ENCODE results near the gene MST1R. TPM values are rescaled to one million over a fixed set of nuclear protein-coding genes. Genes with fewer than 3 reads are reported as not detected.

The MST1R gene
- total RNA-seq, 1 experiment from 2014 or later, result 1.4 TPM

- DNase-seq (ENCODE audit: low read depth), result no peak
Observed at GRCh38 chr3:49877716-49878115, 26.0 kb downstream of the MST1R start.

GRCh38 chr3:49876567-49876966 lies 27.1 kb downstream of the MST1R start:
- DNase-seq (ENCODE audit: low read depth), result no peak

- no peak for DNase-seq (ENCODE audit: low read depth)
Observed at GRCh38 chr3:49873623-49874022, 30.1 kb downstream of the MST1R start.

- DNase-seq (ENCODE audit: low read depth), result peak; percentile 75
Observed at GRCh38 chr3:49872801-49873281, 30.8 kb downstream of the MST1R start.

- peak; percentile 24 for DNase-seq (ENCODE audit: low read depth)
Observed at GRCh38 chr3:49871531-49872153, 32.0 kb downstream of the MST1R start.

GRCh38 chr3:49869525-49870126 lies 34.0 kb downstream of the MST1R start, which contains the start of gene CAMKV:
Gene CAMKV (minus strand): TSS chr3:49869906. CDS start chr3:49862388, 7,518 bp downstream.
- no peak for DNase-seq (ENCODE audit: low read depth)

GRCh38 chr3:49868862-49869466 lies 34.7 kb downstream of the MST1R start:
- DNase-seq (ENCODE audit: low read depth), result no peak

GRCh38 chr3:49867871-49868321 lies 35.8 kb downstream of the MST1R start:
- peak; percentile 41 for DNase-seq (ENCODE audit: low read depth)

- DNase-seq (ENCODE audit: low read depth), result no peak
Observed at GRCh38 chr3:49867400-49867799, 36.3 kb downstream of the MST1R start.

- no peak for DNase-seq (ENCODE audit: low read depth)
Observed at GRCh38 chr3:49865198-49865784, 38.4 kb downstream of the MST1R start.

- no peak for DNase-seq (ENCODE audit: low read depth)
Observed at GRCh38 chr3:49864505-49864904, 39.2 kb downstream of the MST1R start.

GRCh38 chr3:49859576-49860305 lies 43.9 kb downstream of the MST1R start:
- no peak for DNase-seq (ENCODE audit: low read depth)

- peak; percentile 88 for DNase-seq (ENCODE audit: low read depth)
Observed at GRCh38 chr3:49856181-49857005, 47.3 kb downstream of the MST1R start, which contains the start of gene TRAIP. Gene TRAIP (minus strand): TSS chr3:49856564. CDS start chr3:49856453, 111 bp downstream.

- no peak for DNase-seq (ENCODE audit: low read depth)
Observed at GRCh38 chr3:49855662-49856061, 48.0 kb downstream of the MST1R start.

- DNase-seq (ENCODE audit: low read depth), result no peak
Observed at GRCh38 chr3:49845694-49846093, 58.0 kb downstream of the MST1R start.

- DNase-seq (ENCODE audit: low read depth), result peak; percentile 37
Observed at GRCh38 chr3:49844464-49845183, 59.0 kb downstream of the MST1R start.

GRCh38 chr3:49842843-49843517 lies 60.7 kb downstream of the MST1R start:
- no peak for DNase-seq (ENCODE audit: low read depth)

- peak; percentile 8 for DNase-seq (ENCODE audit: low read depth)
Observed at GRCh38 chr3:49841806-49842205, 61.9 kb downstream of the MST1R start.

GRCh38 chr3:49841126-49841696 lies 62.5 kb downstream of the MST1R start:
- peak; percentile 38 for DNase-seq (ENCODE audit: low read depth)
